ENCODE measurements around the gene HEBP1. TPM values are rescaled to one million over a fixed set of nuclear protein-coding genes. Genes with fewer than 3 reads are reported as not detected.

The HEBP1 gene
- polyA plus RNA-seq, 1 donor, result 43.8 TPM

- peak; percentile 46 for DNase-seq
Measured at GRCh38 chr12:13023811-13024530, 23.9 kb upstream of the HEBP1 start.

- DNase-seq, result peak; percentile 23
Measured at GRCh38 chr12:13022851-13023271, 22.8 kb upstream of the HEBP1 start.

GRCh38 chr12:13011098-13011497, 11.0 kb upstream of the HEBP1 start:
- no peak for DNase-seq

- DNase-seq, result no peak
Measured at GRCh38 chr12:13008741-13009380, 8.8 kb upstream of the HEBP1 start.

GRCh38 chr12:13007496-13008233, 7.6 kb upstream of the HEBP1 start:
- no peak for DNase-seq

- DNase-seq, result no peak
Measured at GRCh38 chr12:13005649-13006048, 5.6 kb upstream of the HEBP1 start.

GRCh38 chr12:13004986-13005385, 4.9 kb upstream of the HEBP1 start:
- no peak for DNase-seq

- DNase-seq, result no peak
Measured at GRCh38 chr12:13004361-13004760, 4.3 kb upstream of the HEBP1 start.

- DNase-seq, result no peak
Measured at GRCh38 chr12:13002301-13003097, 2.4 kb upstream of the HEBP1 start.

GRCh38 chr12:13001775-13002040, 1.6 kb upstream of the HEBP1 start:
- DNase-seq, result no peak

GRCh38 chr12:13000925-13001774, 1.1 kb upstream of the HEBP1 start:
- DNase-seq, result peak; percentile 69

GRCh38 chr12:13000616-13000924, 505 bp upstream of the HEBP1 start:
- DNase-seq, result no peak

GRCh38 chr12:12999271-12999958, 650 bp downstream of the HEBP1 start:
- peak; percentile 26 for DNase-seq

- no peak for DNase-seq
Measured at GRCh38 chr12:12998248-12998647, 1.8 kb downstream of the HEBP1 start.

- DNase-seq, result no peak
Measured at GRCh38 chr12:12997734-12998133, 2.3 kb downstream of the HEBP1 start.

GRCh38 chr12:12997156-12997555, 2.9 kb downstream of the HEBP1 start:
- no peak for DNase-seq

- no peak for DNase-seq
Measured at GRCh38 chr12:12996209-12996608, 3.9 kb downstream of the HEBP1 start.

GRCh38 chr12:12995088-12995487, 5.0 kb downstream of the HEBP1 start:
- DNase-seq, result no peak

- DNase-seq, result no peak
Measured at GRCh38 chr12:12993367-12993766, 6.7 kb downstream of the HEBP1 start.

GRCh38 chr12:12992418-12993130, 7.5 kb downstream of the HEBP1 start:
- DNase-seq, result no peak
